Adrenal gland (tissue), 12 donors: ENCODE results near the gene GORAB. TPM values are rescaled to one million over a fixed set of nuclear protein-coding genes. Genes with fewer than 3 reads are reported as not detected.

Experiments
- DNase-seq, 7 donors: peaks; one replicate each; pipeline ENCODE4 v3.0.0-alpha.2; 2019 to 2020
- H3K27ac ChIP-seq, 5 donors: fragments of 200-600 bp; sonication (generic) in 4 of 5; 1 replicate in 3 of 5; 2 replicates in 2 of 5; pipeline versions ENCODE4 v1.5.1 to v1.8.0; 2016 to 2020; ENCODE audit warnings: mild to moderate bottlenecking in 1 of 5
- H3K27me3 ChIP-seq: fragments of 200-600 bp; 2 replicates; pipeline ENCODE4 v1.8.0; 2021
- H3K36me3 ChIP-seq, 2 donors: fragments of 200-600 bp; replicated peaks in 1 of 2; 1 replicate in 1 of 2; 2 replicates in 1 of 2; pipeline versions ENCODE4 v1.5.1 to v1.8.0; 2018 to 2022
- H3K4me1 ChIP-seq, 2 donors: fragments of 200-600 bp; replicated peaks in 1 of 2; 1 replicate in 1 of 2; 2 replicates in 1 of 2; pipeline versions ENCODE4 v1.5.1 to v1.8.0; 2018 to 2021
- H3K4me3 ChIP-seq, 4 donors: fragments of 200-600 bp; sonication (generic) in 3 of 4; one replicate each; pipeline ENCODE4 v1.5.1; 2016 to 2018
- H3K9me3 ChIP-seq, 3 donors: fragments of 200-600 bp; sonication (generic) in 1 of 3; replicated peaks in 1 of 3; 1 replicate in 2 of 3; 2 replicates in 1 of 3; pipeline versions ENCODE4 v1.5.1 to v1.8.0; 2016 to 2021
- CTCF ChIP-seq, 6 experiments: fragments of 450-650 bp in 4 of 6; fragments of 200-600 bp in 2 of 6; sonication (generic) in 1 of 6; IDR thresholded peaks; 1 replicate in 5 of 6; 2 replicates in 1 of 6; pipeline versions ENCODE4 v1.5.1 to v1.8.0; 2016 to 2021; ENCODE audit warnings: antibody characterized with exemption in 6 of 6, mild to moderate bottlenecking in 2 of 6, moderate library complexity in 1 of 6
- POLR2A ChIP-seq, 2 donors: fragments of 450-650 bp; IDR thresholded peaks; one replicate each; pipeline ENCODE4 v1.6.1; 2017; ENCODE audit warnings: antibody characterized with exemption in 2 of 2, mild to moderate bottlenecking in 2 of 2, moderate library complexity in 1 of 2
- WGBS, 4 donors: extraction: QIAGEN DNeasy Blood & Tissue Kit in 2 of 4; methylation state at CpG; one replicate each; pipeline versions ENCODE4 v1.1.5 to v1.1.7; 2013 to 2017; 5-methylcytosine and 5-hydroxymethylcytosine counted together
- intact Hi-C, 2 donors: fragments of 100-400 bp; cut with DNase I; formaldehyde crosslinking; loops; one replicate each; pipeline versions ENCODE4 v1.14.1 to v1.15.0; 2022 to 2023
- polyA plus RNA-seq, 3 donors: library from polyadenylated mRNA; stranded (reverse); fragments of 200-250 nt in 2 of 3; fragments of 350-450 nt in 1 of 3; fragmentation: Illumina TruSeq in 1 of 3; extraction: RNeasy Lipid Tissue Mini Kit (QIAGEN cat#74804) in 1 of 3; gene quantifications; one replicate each; pipeline ENCODE4 v1.2.3, GENCODE V29; 2013 to 2014
- total RNA-seq, 9 donors: library from RNA; depleted of rRNA in 4 of 9; stranded (reverse); fragments of >200 nt in 4 of 9; fragments of 120-200 nt in 1 of 9; fragmentation: NEBNext Ultra II Directional in 1 of 9; extraction: Animal tissue kit (Norgen Biotek cat#: 25700) in 1 of 9; gene quantifications; one replicate each; pipeline versions ENCODE4 v1.1.0 to v1.2.4, GENCODE V29; 2013 to 2023
- donor health status: healthy with polysubstance abuse.
- donor health status: Bipolar disorder and iron deficiency.
- donor health status: DM: yes; HTN: yes; CAD: no.
- donor health status: DM: no; HTN: no; CAD: no.
- donor health status: DM: no; HTN: no; CAD: no.
- donor health status: DM: yes; HTN: yes; CAD: no.

Gene GORAB
- total and polyA plus RNA-seq, 12 donors, result 9.1 to 25.9 (median 15.9) TPM

GRCh38 chr1:170491291-170491690 is 40.7 kb upstream of the GORAB start:
- Histone ChIP-seq H3K27me3 (no peaks in the 10 kb centered on the region), H3K9me3 (no peaks in the 10 kb centered on the region), H3K36me3 (no peaks in the 10 kb centered on the region), H3K4me1 (peaks cover 0 to 6% of the 10 kb centered on the region in 2 donors), H3K27ac (no peak overlapping the region), H3K4me3 (no peak overlapping the region)
- 65 to 81% (median 69%) methylated on average over 2 of the region's 2 CpGs for WGBS, 4 donors
- DNase-seq, result no peak
- no peak for TF ChIP-seq CTCF (IDR thresholded peaks at IDR 0.05)
- TF ChIP-seq POLR2A (IDR thresholded peaks at IDR 0.05), result no peak
- intact Hi-C loops, result no loop called here

- peak in 5 of 7 donors; percentile 22 to 61 (median 24) for DNase-seq
- H3K36me3 ChIP-seq, result no peaks in the 10 kb centered on the region
- TF ChIP-seq CTCF (IDR thresholded peaks at IDR 0.05), result no peak
- TF ChIP-seq POLR2A (IDR thresholded peaks at IDR 0.05), result no peak
- no peaks in the 10 kb centered on the region for H3K9me3 ChIP-seq
- intact Hi-C loops, result no loop called here
- WGBS, 4 donors, result 25 to 34% (median 28%) methylated on average over 3 of the region's 3 CpGs
- peak overlapping the region in 1 of 5 donors; percentile 51 for H3K27ac ChIP-seq
- H3K27me3 ChIP-seq, result no peaks in the 10 kb centered on the region
- H3K4me3 ChIP-seq, result no peak overlapping the region
- H3K4me1 ChIP-seq, result peaks cover 0 to 6% of the 10 kb centered on the region in 2 donors
These were observed 37.6 kb upstream of the GORAB start for GRCh38 chr1:170494369-170494768.

- intact Hi-C loops, result no loop called here
- H3K4me3 ChIP-seq, result no peak overlapping the region
- H3K27me3 ChIP-seq, result no peaks in the 10 kb centered on the region
- no peaks in the 10 kb centered on the region for H3K9me3 ChIP-seq
- peak overlapping the region in 1 of 5 donors; percentile 51 for H3K27ac ChIP-seq
- TF ChIP-seq POLR2A (IDR thresholded peaks at IDR 0.05) (no peak), CTCF (IDR thresholded peaks at IDR 0.05) (no peak)
- H3K36me3 ChIP-seq, result no peaks in the 10 kb centered on the region
- H3K4me1 ChIP-seq, result peaks cover 0 to 6% of the 10 kb centered on the region in 2 donors
- 45 to 53% (median 46%) methylated on average over 2 of the region's 2 CpGs for WGBS, 4 donors
- no peak for DNase-seq
These were observed 37.0 kb upstream of the GORAB start for GRCh38 chr1:170495006-170495405.

- DNase-seq, result no peak
- TF ChIP-seq CTCF (IDR thresholded peaks at IDR 0.05), result no peak
- TF ChIP-seq POLR2A (IDR thresholded peaks at IDR 0.05), result no peak
- H3K4me1 ChIP-seq, result peaks cover 0 to 6% of the 10 kb centered on the region in 2 donors
- WGBS, 4 donors, result 35 to 44% (median 40%) methylated on average over 1 of the region's 1 CpG
- H3K36me3 ChIP-seq, result no peaks in the 10 kb centered on the region
- intact Hi-C loops, result no loop called here
- no peak overlapping the region for H3K27ac ChIP-seq
- no peaks in the 10 kb centered on the region for H3K27me3 ChIP-seq
- no peak overlapping the region for H3K4me3 ChIP-seq
- no peaks in the 10 kb centered on the region for H3K9me3 ChIP-seq
These were observed 33.1 kb upstream of the GORAB start for GRCh38 chr1:170498876-170499275.
